HCT116 (cell line): Measurements from ENCODE around the gene BLZF1. TPM values are rescaled to one million over a fixed set of nuclear protein-coding genes. Genes with fewer than 3 reads are reported as not detected.
A peak's percentile ranks its signal among the peaks of the same experiment; 100 is the strongest.

Source experiments
- ATAC-seq: fragments of 200-7000 bp; cut with Tn5 transposase; 2 replicates; pipeline ENCODE4 v1.9.1; 2020; ENCODE audit warnings: mild to moderate bottlenecking, moderate library complexity
- Bru-seq: library from RNA; stranded (reverse); fragments of 400-500 nt; gene quantifications from one replicate; lab custom pipeline; 2021; lab: Mats Ljungman, UMichigan
- BruChase-seq, 2 experiments: library from RNA; stranded (reverse); fragments of 400-500 nt; gene quantifications; one replicate each; lab custom pipeline; 2021; lab: Mats Ljungman, UMichigan
- BruUV-seq: library from RNA; stranded (reverse); fragments of 400-500 nt; replicated peaks from 2 replicates; lab custom pipeline; 2021; lab: Mats Ljungman, UMichigan
- CTCF ChIA-PET: fragments of 300-600 bp; sonication (Branson Sonifier 250); formaldehyde crosslinking; loops from one replicate; lab custom pipeline; 2021; ENCODE audit warnings: antibody characterized with exemption; lab: Charles Lee
- POLR2A ChIA-PET: fragments of 300-600, 350-600 bp; sonication (Branson Sonifier 250); formaldehyde crosslinking; loops from one replicate; lab custom pipeline; 2021; ENCODE audit warnings: antibody characterized with exemption; lab: Charles Lee
- RAD21 ChIA-PET, 2 experiments: fragments of 300-600 bp; sonication (Branson Sonifier 250); formaldehyde crosslinking; loops; one replicate each; lab custom pipeline; 2023; ENCODE audit warnings: low total read pairs in 2 of 2; ENCODE audit not compliant: uncharacterized antibody in 2 of 2, unreplicated experiment in 2 of 2, low non-redundant PET in 1 of 2; lab: Charles Lee
- DNase-seq: peaks from one replicate; pipeline ENCODE4 v3.0.0-alpha.2; 2010; ENCODE audit warnings: low read depth, low spot score
- H2AFZ ChIP-seq: fragments of 200-600 bp; shearing (Covaris generic), sonication (generic); 2 replicates; pipeline ENCODE4 v1.6.1; 2017; ENCODE audit warnings: low read depth, mixed run types, mixed read lengths, antibody characterized with exemption, low read length; ENCODE audit not compliant: poor library complexity, severe bottlenecking
- H3K27ac ChIP-seq: 2 replicates; pipeline ENCODE4 v1.5.1; 2012; ENCODE audit warnings: low read depth, low read length
- H3K27me3 ChIP-seq: fragments of 200-600 bp; sonication (generic); 2 replicates; pipeline ENCODE4 v1.6.1; 2016; ENCODE audit warnings: mixed run types, low read length, mixed read lengths; ENCODE audit not compliant: insufficient read depth
- H3K36me3 ChIP-seq, 2 experiments: fragments of 200-500 bp in 1 of 2; fragments of 200-600 bp in 1 of 2; sonication (Bioruptor generic) in 1 of 2; sonication (generic) in 1 of 2; 2 replicates each; pipeline versions ENCODE4 v1.5.1 to v1.6.1; 2014 to 2016; ENCODE audit warnings: low read length in 2 of 2, inconsistent platforms in 1 of 2, mixed read lengths in 1 of 2, mixed run types in 1 of 2; ENCODE audit not compliant: insufficient read depth in 2 of 2, control insufficient read depth in 1 of 2
- H3K4me1 ChIP-seq, 2 experiments: fragments of 200-600 bp in 1 of 2; sonication (generic) in 1 of 2; 2 replicates each; pipeline versions ENCODE4 v1.5.1 to v1.6.1; 2012 to 2017; ENCODE audit warnings: low read length in 2 of 2, inconsistent platforms in 1 of 2, mild to moderate bottlenecking in 1 of 2, mixed read lengths in 1 of 2, mixed run types in 1 of 2, moderate library complexity in 1 of 2; ENCODE audit not compliant: insufficient read depth in 2 of 2, control insufficient read depth in 1 of 2
- H3K4me2 ChIP-seq: fragments of 200-600 bp; sonication (generic); 2 replicates; pipeline ENCODE4 v1.6.1; 2017; ENCODE audit warnings: mixed run types, low read length, mixed read lengths
- H3K4me3 ChIP-seq, 2 experiments: fragments of 200-600 bp in 1 of 2; sonication (generic) in 1 of 2; replicated peaks in 1 of 2; 2 replicates each; pipeline ENCODE4 v1.5.1; 2011 to 2016; ENCODE audit warnings: low read length in 2 of 2, control low read depth in 1 of 2, low read depth in 1 of 2, mild to moderate bottlenecking in 1 of 2, mixed read lengths in 1 of 2, mixed run types in 1 of 2
- H3K79me2 ChIP-seq: fragments of 200-600 bp; sonication (generic); 2 replicates; pipeline ENCODE4 v1.6.1; 2017; ENCODE audit warnings: mild to moderate bottlenecking, mixed run types, low read length, moderate library complexity, mixed read lengths; ENCODE audit not compliant: insufficient read depth
- H3K9ac ChIP-seq: fragments of 200-600 bp; sonication (generic); 2 replicates; pipeline ENCODE4 v1.6.1; 2016; ENCODE audit warnings: low read length, mixed read lengths
- H3K9me2 ChIP-seq: fragments of 200-600 bp; sonication (generic), shearing (Covaris generic); 2 replicates; pipeline ENCODE4 v1.6.1; 2017; ENCODE audit warnings: mixed run types, mild to moderate bottlenecking, moderate library complexity; ENCODE audit not compliant: insufficient read depth
- H3K9me3 ChIP-seq, 2 experiments: fragments of 200-500 bp in 1 of 2; fragments of 200-600 bp in 1 of 2; sonication (Bioruptor generic) in 1 of 2; sonication (generic) in 1 of 2; 2 replicates each; pipeline ENCODE4 v1.6.1; 2014 to 2017; ENCODE audit warnings: low read length in 2 of 2, mixed read lengths in 2 of 2, inconsistent platforms in 1 of 2, low read depth in 1 of 2, mild to moderate bottlenecking in 1 of 2, mixed run types in 1 of 2, moderate library complexity in 1 of 2; ENCODE audit not compliant: control insufficient read depth in 1 of 2, insufficient read depth in 1 of 2
- H4K20me1 ChIP-seq: fragments of 200-600 bp; sonication (generic), shearing (Covaris generic); 2 replicates; pipeline ENCODE4 v1.6.1; 2017; ENCODE audit warnings: mixed run types, mild to moderate bottlenecking, moderate library complexity; ENCODE audit not compliant: insufficient read depth
- ATF3 ChIP-seq: IDR thresholded peaks from 2 replicates; pipeline ENCODE4 v1.6.1; 2012
- CBX3 ChIP-seq: IDR thresholded peaks from 2 replicates; pipeline ENCODE4 v1.6.1; 2012; ENCODE audit warnings: low read depth
- CEBPB ChIP-seq: IDR thresholded peaks from 2 replicates; pipeline ENCODE4 v1.6.1; 2012; ENCODE audit warnings: low read depth
- CTCF ChIP-seq, 3 experiments: fragments of 200-600 bp in 1 of 3; sonication (generic) in 1 of 3; IDR thresholded peaks in 2 of 3; conservative IDR thresholded peaks in 1 of 3; 2 replicates each; pipeline ENCODE4 v1.5.1; 2012 to 2017; ENCODE audit warnings: low read depth in 2 of 3, low read length in 2 of 3, antibody characterized with exemption in 1 of 3, borderline replicate concordance in 1 of 3, control low read depth in 1 of 3, mild to moderate bottlenecking in 1 of 3, mixed read lengths in 1 of 3, mixed run types in 1 of 3, moderate library complexity in 1 of 3; ENCODE audit not compliant: insufficient read depth in 1 of 3
- EGR1 ChIP-seq: IDR thresholded peaks from 2 replicates; pipeline ENCODE4 v1.6.1; 2012; ENCODE audit warnings: low read depth
- ELF1 ChIP-seq: IDR thresholded peaks from 2 replicates; pipeline ENCODE4 v1.6.1; 2012; ENCODE audit warnings: low read depth, borderline replicate concordance
- EZH2 ChIP-seq: fragments of 200-600 bp; sonication (generic); IDR thresholded peaks from 2 replicates; pipeline ENCODE4 v1.6.1; 2017; ENCODE audit warnings: antibody characterized with exemption, mixed run types
- EZH2phosphoT487 ChIP-seq: fragments of 200-600 bp; IDR thresholded peaks from 2 replicates; pipeline ENCODE4 v1.6.1; 2018; ENCODE audit warnings: antibody characterized with exemption, borderline replicate concordance
- FOSL1 ChIP-seq: IDR thresholded peaks from 2 replicates; pipeline ENCODE4 v1.6.1; 2012; ENCODE audit warnings: low read depth
- JUND ChIP-seq: IDR thresholded peaks from 2 replicates; pipeline ENCODE4 v1.6.1; 2012
- MAX ChIP-seq: IDR thresholded peaks from 2 replicates; pipeline ENCODE4 v1.6.1; 2012
- POLR2A ChIP-seq: IDR thresholded peaks from 2 replicates; pipeline ENCODE4 v1.7.0; 2011; ENCODE audit warnings: borderline replicate concordance; ENCODE audit not compliant: insufficient read depth, insufficient read length; ENCODE audit errors: extremely low read depth
- POLR2AphosphoS5 ChIP-seq: IDR thresholded peaks from 2 replicates; pipeline ENCODE4 v1.6.1; 2011; ENCODE audit warnings: mild to moderate bottlenecking, low read depth, low read length, moderate library complexity
- RAD21 ChIP-seq: IDR thresholded peaks from 2 replicates; pipeline ENCODE4 v1.6.1; 2012; ENCODE audit warnings: low read depth, mild to moderate bottlenecking
- REST ChIP-seq: IDR thresholded peaks from 2 replicates; pipeline ENCODE4 v1.6.1; 2012; ENCODE audit warnings: low read depth
- SIN3A ChIP-seq: IDR thresholded peaks from 2 replicates; pipeline ENCODE4 v1.6.1; 2012; ENCODE audit warnings: low read depth
- SP1 ChIP-seq: IDR thresholded peaks from 2 replicates; pipeline ENCODE4 v1.6.1; 2012; ENCODE audit warnings: low read depth
- SRF ChIP-seq: IDR thresholded peaks from 2 replicates; pipeline ENCODE4 v1.6.1; 2012; ENCODE audit warnings: low read depth
- TCF7L2 ChIP-seq: IDR thresholded peaks from 2 replicates; pipeline ENCODE4 v1.7.0; 2011; ENCODE audit warnings: borderline replicate concordance, inconsistent platforms; ENCODE audit not compliant: insufficient read depth, insufficient read length; ENCODE audit errors: extremely low read depth
- YY1 ChIP-seq: IDR thresholded peaks from 2 replicates; pipeline ENCODE4 v1.6.1; 2011; ENCODE audit warnings: low read length, low read depth, moderate library complexity, mild to moderate bottlenecking; ENCODE audit not compliant: insufficient replicate concordance; ENCODE audit errors: extremely low read depth
- ZFX ChIP-seq: fragments of 450-650 bp; IDR thresholded peaks from 2 replicates; pipeline ENCODE4 v1.6.1; 2017
- intact Hi-C: fragments of 100-400 bp; cut with micrococcal nuclease; formaldehyde crosslinking; loops from 2 replicates; pipeline ENCODE4 v1.10.0; 2022
- long read RNA-seq: library from polyadenylated mRNA; unstranded; transcript quantifications from one replicate; pipeline ENCODE4 v2.0.0, GENCODE V29; 2021; ENCODE audit not compliant: unreplicated experiment
- polyA plus RNA-seq: library from polyadenylated mRNA; unstranded; fragments of >200 nt; gene quantifications from 2 replicates; pipeline ENCODE4 v1.2.1, GENCODE V29; 2012; ENCODE audit warnings: missing spikeins
- total RNA-seq: library from RNA; stranded (reverse); gene quantifications from one replicate; pipeline ENCODE4 v1.2.1, GENCODE V29; 2021; ENCODE audit not compliant: unreplicated experiment

Gene BLZF1
- total RNA-seq (19.6 TPM), Bru-seq, nascent RNA (percentile 89 among the genes with signal in this experiment), BruChase-seq, experiment 1, labeled RNA remaining after a 6-hour chase (percentile 76 among the genes with signal in this experiment), BruChase-seq, experiment 2, labeled RNA remaining after a 2-hour chase (percentile 81 among the genes with signal in this experiment)
- 5.9 and 7.8 TPM in 2 replicates for polyA plus RNA-seq
- long read RNA-seq, transcript BLZF1-203 (7 exons, 2,749 nt): major isoform, 30 of 44 reads
- long read RNA-seq, partial matches to known transcripts: 3 of 44 reads
- long read RNA-seq, other reads (novel, unspliced or antisense): 9 of 44 reads

- Histone ChIP-seq H3K27ac (peak within 1 kb of the TSS; percentile 70), H3K9ac (peak within 1 kb of the TSS; percentile 80), H3K4me1 (peaks cover 15 to 35% of the 10 kb centered on the region in 2 experiments), H3K4me2 (peak within 1 kb of the TSS; percentile 84), H3K9me3 (no peaks in the 10 kb centered on the region), H4K20me1 (no peaks in the 10 kb centered on the region), H3K27me3 (no peaks in the 10 kb centered on the region), H3K9me2 (no peaks in the 10 kb centered on the region), H3K36me3 (peaks cover 7 to 12% of the 10 kb centered on the region in 2 experiments; a peak in 3 of 4 replicates), H2AFZ (peak within 1 kb of the TSS; percentile 93), H3K4me3 (peak within 1 kb of the TSS; percentile 91 to 97), H3K79me2 (peaks cover 38% of the 10 kb centered on the region)
- POLR2A ChIA-PET: interaction anchor here (0.8 kb wide), 1 partner anchor 260 kb away, joined by 3 read pairs; no protein-coding TSS in a partner anchor
- intact Hi-C loops: loop anchor here (1.0 kb wide), 1 partner anchor 262 kb away; the partner anchor contains the start of gene ATP1B1
- RAD21 ChIA-PET: no interaction called here
- CTCF ChIA-PET: interaction anchor here (1.0 kb wide), 3 partner anchors 19 to 1025 kb away, joined by 3 to 4 read pairs (median 3); no protein-coding TSS in a partner anchor
- ATAC-seq (peak; percentile 97), DNase-seq (peak; percentile 94)
- BruUV-seq: no TSS peak
- TF ChIP-seq ZFX: no peak
- TF ChIP-seq ELF1: peak; percentile 80
- TF ChIP-seq POLR2A: no peak
- TF ChIP-seq TCF7L2: no peak
- peak; percentile 81 for TF ChIP-seq CBX3
- TF ChIP-seq JUND: 0 out of 2 replicates have a peak, but pooled peaks have one; percentile 41
- TF ChIP-seq CEBPB: no peak
- peak; percentile 66 for TF ChIP-seq SP1
- peak; percentile 78 for TF ChIP-seq POLR2AphosphoS5
- TF ChIP-seq EZH2: no peak
- no peak for TF ChIP-seq CTCF (IDR thresholded peaks at IDR 0.05 in 2 of 3, conservative IDR thresholded peaks at IDR 0.05 in 1 of 3; ENCODE audit: borderline replicate concordance in 1 of 3, insufficient read depth in 1 of 3, low read depth in 2 of 3, low read length in 2 of 3)
- TF ChIP-seq MAX: peak; percentile 89
- no peak for TF ChIP-seq ATF3
- TF ChIP-seq SRF: peak; percentile 70; the same call in 1 of the 2 replicates
- no peak for TF ChIP-seq REST
- TF ChIP-seq FOSL1: 0 out of 2 replicates have a peak, but pooled peaks have one; percentile 36
- no peak for TF ChIP-seq RAD21
- TF ChIP-seq EZH2phosphoT487: no peak
- TF ChIP-seq EGR1: peak; percentile 85
- TF ChIP-seq YY1: peak; percentile 71
- TF ChIP-seq SIN3A: peak; percentile 83
These were observed at the start of gene BLZF1, which contains the start of gene NME7 for GRCh38 chr1:169367686-169368405. TSS of gene BLZF1 (plus strand) at chr1:169368195. CDS start at chr1:169369523, 1,328 bp downstream. TSS of gene NME7 (minus strand) at chr1:169367797. CDS start at chr1:169367710, 87 bp downstream.
